ENCODE data around the gene THBD. TPM values are rescaled to one million over a fixed set of nuclear protein-coding genes. Genes with fewer than 3 reads are reported as not detected.

Gene THBD
- total RNA-seq, 1 experiment from 2014 or later, result 0.28 TPM

GRCh38 chr20:23018432-23018831 is 31.0 kb downstream of the THBD start:
- Histone ChIP-seq H3K79me1 (ENCODE audit: insufficient read depth, low read depth, low read length, poor library complexity, severe bottlenecking) (no peaks in the 10 kb centered on the region), H3K23me2 (ENCODE audit: insufficient read length, low read depth, low read length, poor library complexity, severe bottlenecking) (no peaks in the 10 kb centered on the region), H3K4me1 (ENCODE audit: insufficient read depth, low read length) (no peaks in the 10 kb centered on the region), H2BK20ac (ENCODE audit: low read depth, low read length, poor library complexity, severe bottlenecking) (no peak overlapping the region), H3K27ac (ENCODE audit: insufficient read length, low read depth, low read length) (no peak overlapping the region), H3K56ac (ENCODE audit: insufficient read length, low read depth, low read length) (no peak overlapping the region), H2AFZ (ENCODE audit: low read length) (no peak overlapping the region), H4K8ac (replicated peaks; ENCODE audit: insufficient read length, low read depth, low read length) (no peak overlapping the region), H3K18ac (ENCODE audit: insufficient read length, low read depth, low read length) (no peak overlapping the region), H3K23ac (ENCODE audit: insufficient read length, low read depth, low read length) (no peak overlapping the region), H2BK5ac (ENCODE audit: insufficient read length, low read length) (no peak overlapping the region), H2BK120ac (ENCODE audit: low read depth, low read length, poor library complexity, severe bottlenecking) (no peak overlapping the region), H3K79me2 (ENCODE audit: insufficient read depth, low read length) (no peaks in the 10 kb centered on the region), H4K5ac (ENCODE audit: insufficient read length, low read depth, low read length) (no peak overlapping the region), H2BK15ac (ENCODE audit: low read depth, low read length) (no peak overlapping the region), H3K27me3 (ENCODE audit: insufficient read depth, low read length) (no peaks in the 10 kb centered on the region), H4K91ac (ENCODE audit: insufficient read length, low read depth, low read length) (no peak overlapping the region), H3K9me3 (ENCODE audit: control insufficient read depth, low read depth, low read length) (no peaks in the 10 kb centered on the region), H2BK12ac (ENCODE audit: insufficient read length, low read depth, low read length) (no peak overlapping the region), H2AK5ac (ENCODE audit: insufficient read length, low read length) (no peak overlapping the region), H4K20me1 (ENCODE audit: control insufficient read depth, insufficient read depth, insufficient read length) (no peaks in the 10 kb centered on the region), H3K9ac (ENCODE audit: extremely low read depth, insufficient read length, low read length) (no peak overlapping the region), H3T11ph (ENCODE audit: low read length) (no peak overlapping the region), H3K4ac (ENCODE audit: low read depth, low read length) (no peak overlapping the region), H3K4me2 (ENCODE audit: insufficient read depth, insufficient read length, low read length) (no peak overlapping the region), H3K14ac (ENCODE audit: insufficient read depth, low read length) (no peak overlapping the region)
- H3K36me3 Mint-ChIP-seq (ENCODE audit: insufficient read depth in 1 of 3, low read depth in 3 of 3), result no peaks in the 10 kb centered on the region; a peak in 1 of 7 replicates
- H3K27ac Mint-ChIP-seq, result no peak overlapping the region; a peak in 1 of 7 replicates
- H3K9me3 Mint-ChIP-seq, result no peaks in the 10 kb centered on the region
- peaks cover 0 to 14% of the 10 kb centered on the region in 2 experiments; a peak in 1 of 4 replicates for H3K4me1 Mint-ChIP-seq
- TF ChIP-seq CTCF (conservative IDR thresholded peaks at IDR 0.05), result no peak
- H3K4me3 Mint-ChIP-seq, result no peak overlapping the region
- H3K27me3 Mint-ChIP-seq (ENCODE audit: low read depth), result peaks cover 2% of the 10 kb centered on the region; the same call in 1 of the 2 replicates
- DNase-seq, result no peak
